ENCODE data around the gene MME.

Gene MME

GRCh38 chr3:155153242-155154186 lies 73.4 kb downstream of the MME start:
- no peak for DNase-seq

GRCh38 chr3:155154255-155154654 lies 74.1 kb downstream of the MME start:
- DNase-seq: no peak

- no peak for DNase-seq
Measured at GRCh38 chr3:155158346-155159037, 78.4 kb downstream of the MME start.

DNA sequence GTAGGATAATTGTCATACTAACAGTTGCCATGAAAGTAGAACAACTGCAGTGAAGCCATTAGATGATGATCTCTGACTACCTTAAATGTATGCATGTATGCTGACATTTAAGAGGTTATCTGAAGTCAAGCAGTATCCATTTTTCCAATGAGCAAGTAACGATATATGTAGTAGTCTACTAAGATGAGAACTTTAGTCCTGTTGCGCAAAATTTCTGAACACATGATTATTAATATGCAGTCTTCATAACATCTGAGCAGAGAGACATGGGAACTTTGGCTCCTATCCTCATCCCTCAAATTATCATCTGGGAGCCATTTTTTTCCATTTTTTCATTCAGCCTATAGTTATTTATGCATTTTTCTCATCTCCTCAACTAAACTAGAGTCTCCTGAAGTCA lies 79.2 kb downstream of the MME start:
- DNase-seq: no peak

- no peak for DNase-seq
Measured at GRCh38 chr3:155161640-155162292, 81.6 kb downstream of the MME start.

- no peak for DNase-seq
Measured at GRCh38 chr3:155164306-155164705, 84.2 kb downstream of the MME start.

DNA sequence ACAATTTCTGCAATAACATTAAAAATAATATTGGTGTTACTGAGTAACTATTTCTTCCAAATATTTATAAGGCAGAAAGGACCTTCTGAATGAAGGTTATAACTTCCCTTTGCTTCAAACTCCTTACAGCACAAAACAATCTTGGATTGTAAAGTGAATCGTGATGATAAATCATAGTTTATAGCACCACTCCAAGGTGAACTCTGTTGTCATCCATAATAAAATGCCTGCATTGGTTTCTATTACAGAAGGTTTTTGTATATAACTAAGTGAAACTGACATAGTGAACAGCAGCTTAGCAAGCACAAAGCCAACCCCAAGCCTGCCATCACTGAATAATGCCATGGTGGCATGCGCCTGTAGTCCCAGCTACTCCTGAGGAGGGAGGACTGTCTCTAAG lies 86.3 kb downstream of the MME start:
- DNase-seq: no peak

DNA sequence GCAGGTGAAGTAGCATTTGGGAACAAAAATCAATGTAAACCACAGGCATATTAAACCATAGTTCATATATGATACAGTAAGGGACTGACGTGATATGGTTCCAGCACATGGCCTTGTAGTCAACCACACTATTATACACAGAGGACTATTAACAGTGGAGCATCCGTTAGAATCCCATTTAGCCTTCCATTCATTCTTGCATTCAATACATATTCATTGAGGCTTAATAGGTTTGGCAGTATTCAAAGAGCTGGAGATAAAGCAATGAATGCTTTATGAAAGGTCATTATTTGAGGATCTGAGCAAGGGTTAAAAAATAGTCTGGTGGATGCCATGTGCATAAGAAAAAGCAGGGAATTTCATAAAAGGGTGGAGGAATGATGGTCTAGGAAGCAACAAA lies 89.1 kb downstream of the MME start:
- no peak for DNase-seq

DNA sequence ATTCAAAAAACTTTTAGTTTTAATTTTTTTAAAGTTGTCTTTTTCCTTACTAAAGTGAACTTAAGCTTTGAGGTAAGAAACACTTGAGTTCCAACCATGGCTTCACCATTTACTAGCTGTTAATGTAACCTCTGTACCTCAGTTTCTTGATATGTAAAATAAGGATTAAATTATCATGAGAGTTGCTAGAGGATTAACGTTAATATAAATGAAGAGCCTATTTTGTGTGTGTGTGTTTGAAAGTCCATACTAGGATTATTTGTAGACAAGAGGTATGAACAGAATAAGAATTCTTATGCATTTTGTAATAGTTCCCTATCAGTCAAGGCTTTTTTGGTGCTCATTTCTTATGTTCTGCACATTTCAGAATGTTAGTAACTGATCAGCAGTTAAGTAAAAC lies 93.7 kb downstream of the MME start:
- no peak for DNase-seq

GRCh38 chr3:155178810-155179436 lies 98.8 kb downstream of the MME start:
- DNase-seq: no peak

DNA sequence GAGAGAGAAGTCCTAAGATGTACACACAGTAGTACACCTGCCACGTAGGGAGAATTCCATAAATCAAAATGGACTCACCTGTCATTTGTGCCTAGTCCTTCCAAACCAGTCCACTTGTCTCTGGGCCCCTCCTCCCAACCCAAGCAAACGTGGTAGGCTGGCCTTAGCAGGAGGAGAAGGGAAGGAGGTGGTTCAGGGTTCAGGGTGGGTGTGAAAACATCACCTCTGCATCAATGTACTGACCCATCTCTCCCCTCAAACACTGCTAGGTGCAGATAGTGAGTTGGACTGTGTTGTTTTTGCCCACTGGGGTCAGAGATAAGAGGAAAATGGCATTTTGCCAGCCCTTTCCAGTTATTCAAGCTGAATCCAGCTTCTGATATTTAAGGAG lies 99.3 kb downstream of the MME start:
- DNase-seq: no peak

DNA sequence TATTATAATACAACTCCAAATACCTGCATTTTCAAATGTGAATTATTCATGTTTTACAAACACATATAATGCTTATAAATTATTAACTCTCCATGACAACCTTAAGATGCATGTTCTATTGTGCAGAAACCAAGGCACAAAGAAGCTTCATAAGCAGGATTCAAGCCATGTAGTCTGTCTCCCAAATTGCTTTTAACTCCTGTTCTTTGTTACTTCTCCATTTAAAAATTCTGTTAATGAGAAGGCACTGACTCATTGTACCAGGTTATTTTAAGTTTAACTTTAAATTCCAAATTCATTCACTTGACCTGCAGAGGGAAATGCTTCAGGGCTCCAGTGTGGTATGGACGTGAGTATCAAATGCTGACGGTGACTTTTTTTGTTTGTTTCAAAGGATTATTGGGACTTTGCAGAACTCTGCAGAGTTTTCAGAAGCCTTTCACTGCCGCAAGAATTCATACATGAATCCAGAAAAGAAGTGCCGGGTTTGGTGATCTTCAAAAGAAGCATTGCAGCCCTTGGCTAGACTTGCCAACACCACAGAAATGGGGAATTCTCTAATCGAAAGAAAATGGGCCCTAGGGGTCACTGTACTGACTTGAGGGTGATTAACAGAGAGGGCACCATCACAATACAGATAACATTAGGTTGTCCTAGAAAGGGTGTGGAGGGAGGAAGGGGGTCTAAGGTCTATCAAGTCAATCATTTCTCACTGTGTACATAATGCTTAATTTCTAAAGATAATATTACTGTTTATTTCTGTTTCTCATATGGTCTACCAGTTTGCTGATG lies 100.0 kb downstream of the MME start:
- no peak for DNase-seq

DNA sequence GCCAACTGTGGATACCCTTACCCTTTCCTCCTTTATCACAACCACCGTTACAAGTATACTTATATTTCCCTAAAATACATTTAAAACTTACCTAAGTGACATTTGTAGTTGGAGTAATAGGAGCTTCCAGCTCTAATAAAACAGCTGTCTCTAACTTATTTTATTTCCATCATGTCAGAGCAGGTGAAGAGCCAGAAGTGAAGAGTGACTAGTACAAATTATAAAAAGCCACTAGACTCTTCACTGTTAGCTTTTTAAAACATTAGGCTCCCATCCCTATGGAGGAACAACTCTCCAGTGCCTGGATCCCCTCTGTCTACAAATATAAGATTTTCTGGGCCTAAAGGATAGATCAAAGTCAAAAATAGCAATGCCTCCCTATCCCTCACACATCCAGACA lies 102.3 kb downstream of the MME start:
- no peak for DNase-seq

GRCh38 chr3:155184011-155184410 lies 103.9 kb downstream of the MME start:
- DNase-seq: no peak

DNA sequence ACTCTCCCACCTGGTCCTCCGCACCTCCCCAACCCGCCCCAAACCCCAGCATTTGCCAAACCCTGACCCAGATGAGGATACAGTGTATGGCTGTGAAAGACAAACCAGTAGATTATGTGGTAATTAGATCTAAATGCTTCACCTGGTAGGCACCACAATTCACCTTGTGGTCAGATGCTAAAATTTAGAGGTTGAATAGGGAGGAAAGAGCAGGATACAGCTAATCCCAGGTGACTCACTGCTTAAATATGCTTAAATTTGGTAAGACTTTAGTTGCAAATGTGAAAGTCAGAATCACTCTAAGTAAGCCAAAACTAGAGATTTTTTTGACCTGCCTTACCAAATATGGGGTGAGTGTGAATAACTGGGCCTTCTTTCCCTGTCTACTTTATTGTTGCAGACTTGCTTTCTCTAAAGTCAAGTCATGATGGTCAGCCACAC lies 105.5 kb downstream of the MME start:
- DNase-seq: no peak

DNA sequence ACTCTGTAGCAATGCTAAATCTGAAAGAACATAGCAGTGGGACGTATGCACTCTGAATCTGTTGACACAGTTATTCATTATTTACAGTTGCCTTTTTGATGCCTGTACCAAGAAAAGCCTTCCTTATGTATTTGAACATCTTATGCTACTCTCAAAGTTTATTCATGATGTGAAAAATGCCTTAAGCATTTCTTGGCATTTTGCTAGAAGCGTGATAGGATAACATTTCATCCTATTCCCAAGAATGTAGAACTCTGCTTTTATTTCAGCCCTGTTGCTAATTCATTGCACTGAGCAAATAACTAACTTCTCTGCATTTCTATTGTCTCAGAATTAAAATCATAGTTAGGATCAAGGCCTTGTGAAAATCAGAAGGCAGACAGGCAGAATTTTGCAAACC lies 107.9 kb downstream of the MME start:
- DNase-seq: no peak

GRCh38 chr3:155189478-155189877 lies 109.4 kb downstream of the MME start:
- no peak for DNase-seq

- no peak for DNase-seq
Measured at GRCh38 chr3:155190691-155191090, 110.6 kb downstream of the MME start.

GRCh38 chr3:155192957-155193746 lies 113.0 kb downstream of the MME start:
- no peak for DNase-seq

GRCh38 chr3:155193868-155194267 lies 113.7 kb downstream of the MME start:
- no peak for DNase-seq
